DMS53 (cell line): Measurements from ENCODE around the gene HSPA5.
A peak's percentile ranks its signal among the peaks of the same experiment; 100 is the strongest.
"Not testable (repeated sequence)": the region's sequence is repeated elsewhere in the genome, so short reads cannot be mapped to it uniquely, and the experiment has no call there.

Experiments
- DNase-seq: peaks from one replicate; lab custom pipeline; 2025; lab: John Stamatoyannopoulos, UW

Gene HSPA5

GRCh38 chr9:125241863-125242739 is 958 bp upstream of the HSPA5 start:
- peak; percentile 76 for DNase-seq

DNA sequence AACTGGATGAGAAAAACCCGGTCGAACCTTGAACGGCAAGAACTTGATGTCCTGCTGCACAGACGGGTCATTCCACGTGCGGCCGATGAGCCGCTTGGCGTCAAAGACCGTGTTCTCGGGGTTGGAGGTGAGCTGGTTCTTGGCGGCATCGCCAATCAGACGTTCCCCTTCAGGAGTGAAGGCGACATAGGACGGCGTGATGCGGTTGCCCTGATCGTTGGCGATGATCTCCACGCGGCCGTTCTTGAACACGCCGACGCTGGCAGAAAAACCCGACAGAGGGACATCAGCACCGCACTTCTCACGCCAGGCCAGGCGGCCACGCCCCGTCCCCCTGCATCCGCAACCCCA is 519 bp downstream of the HSPA5 start:
- DNase-seq: peak; percentile 70

GRCh38 chr9:125239631-125240597 is 1.2 kb downstream of the HSPA5 start:
- no peak for DNase-seq

GRCh38 chr9:125238915-125239446 is 2.2 kb downstream of the HSPA5 start:
- DNase-seq: no peak

- no peak for DNase-seq
These were observed 2.8 kb downstream of the HSPA5 start for GRCh38 chr9:125238127-125238914.

- DNase-seq: peak; percentile 23
These were observed 4.5 kb downstream of the HSPA5 start for GRCh38 chr9:125236520-125237159.

- DNase-seq: peak; percentile 20
These were observed 5.2 kb downstream of the HSPA5 start for GRCh38 chr9:125235804-125236519.

DNA sequence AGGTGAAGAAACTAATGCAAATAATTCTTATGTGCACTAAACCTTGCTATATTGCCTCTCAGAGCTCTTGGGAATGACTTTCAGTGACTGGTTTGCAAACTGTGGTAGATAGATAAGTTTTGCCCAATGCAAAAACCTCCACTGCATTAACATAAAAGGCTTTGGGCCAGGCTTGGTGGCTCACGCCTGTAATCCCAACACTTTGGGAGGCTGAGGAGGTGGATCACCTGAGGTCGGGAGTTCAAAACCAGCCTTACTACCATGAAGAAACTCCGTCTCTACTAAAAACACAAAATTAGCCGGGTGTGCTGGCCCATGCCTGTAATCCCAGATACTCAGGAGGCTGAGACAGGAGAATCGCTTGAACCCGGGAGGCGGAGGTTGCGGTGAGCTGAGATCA is 7.0 kb downstream of the HSPA5 start:
- DNase-seq: peak; percentile 51

DNA sequence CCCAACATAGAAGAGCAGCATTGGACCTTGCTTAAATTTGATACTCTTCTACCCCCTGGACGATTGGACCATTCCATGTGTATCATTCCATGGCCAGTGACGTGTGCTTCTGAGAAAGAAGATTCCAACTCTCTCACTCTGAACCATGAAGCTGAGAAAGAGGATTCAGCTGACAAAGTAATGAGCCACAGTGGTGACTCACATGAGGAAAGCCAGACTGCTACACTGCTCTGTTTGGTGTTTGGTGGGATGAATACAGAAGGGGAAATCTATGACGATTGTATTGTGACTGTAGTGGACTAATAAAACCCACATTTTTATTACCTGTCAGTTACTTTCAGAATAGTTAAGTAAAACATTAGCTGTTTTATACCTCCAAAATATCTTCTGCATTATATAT is 7.5 kb downstream of the HSPA5 start:
- peak; percentile 68 for DNase-seq

DNA sequence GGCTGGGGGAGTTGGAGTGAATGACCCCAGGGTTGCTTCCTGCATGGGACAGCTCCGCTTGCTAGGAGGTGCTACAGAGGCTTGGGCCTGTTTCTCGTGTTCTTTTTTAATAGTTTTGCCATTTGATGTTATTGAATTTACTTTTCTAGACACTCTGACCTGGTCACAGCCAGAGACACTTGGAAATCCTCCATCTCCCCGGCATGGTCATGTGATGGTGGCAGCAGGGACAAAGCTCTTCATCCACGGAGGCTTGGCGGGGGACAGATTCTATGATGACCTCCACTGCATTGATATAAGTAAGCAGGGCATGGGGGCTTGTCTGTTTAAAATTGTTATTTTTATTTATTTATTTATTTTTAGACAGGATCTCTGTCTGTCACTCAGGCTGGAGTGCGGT is 13.4 kb downstream of the HSPA5 start:
- DNase-seq: no peak

DNA sequence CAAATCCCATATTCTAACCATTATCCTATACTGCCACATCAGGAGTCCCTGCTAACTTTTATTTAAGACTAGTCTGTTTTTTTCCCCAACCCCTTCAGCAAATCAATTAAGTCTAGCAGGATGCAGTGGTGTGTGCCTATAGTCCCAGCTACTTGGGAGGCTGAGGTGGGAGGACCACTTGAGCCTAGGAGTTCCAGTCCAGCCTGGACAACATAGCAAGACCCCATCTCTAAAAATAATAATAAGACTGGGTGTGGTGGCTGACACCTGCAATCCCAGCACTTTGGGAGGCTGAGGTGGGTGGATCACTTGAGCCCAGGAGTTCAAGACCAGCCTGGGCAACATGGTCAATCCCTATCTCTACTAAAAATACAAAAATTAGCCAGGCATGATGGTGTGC is 16.3 kb downstream of the HSPA5 start:
- DNase-seq: not testable (repeated sequence)

DNA sequence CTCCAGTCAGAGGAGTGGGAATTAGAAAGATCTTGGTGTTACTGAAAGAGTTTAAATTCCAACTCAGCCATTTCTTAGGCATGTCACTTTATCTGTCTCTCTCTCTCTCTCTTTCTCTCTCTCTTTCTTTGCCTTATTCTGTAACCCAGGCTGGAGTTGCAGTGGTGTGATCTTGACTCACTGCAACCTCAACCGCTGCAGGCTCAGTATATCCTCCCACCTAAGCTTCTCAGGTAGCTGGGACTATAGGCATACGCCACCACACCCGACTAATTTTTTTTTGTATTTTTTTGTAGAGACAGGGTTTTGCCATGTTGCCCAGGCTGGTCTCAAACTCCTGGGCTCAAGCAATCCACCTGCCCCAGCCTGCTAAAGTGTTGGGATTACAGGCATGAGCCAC is 22.5 kb downstream of the HSPA5 start:
- no peak for DNase-seq

GRCh38 chr9:125214186-125214585 is 27.0 kb downstream of the HSPA5 start:
- no peak for DNase-seq

GRCh38 chr9:125204477-125204876 is 36.7 kb downstream of the HSPA5 start:
- no peak for DNase-seq

- peak; percentile 51 for DNase-seq
These were observed 38.1 kb downstream of the HSPA5 start for GRCh38 chr9:125202846-125203618.

DNA sequence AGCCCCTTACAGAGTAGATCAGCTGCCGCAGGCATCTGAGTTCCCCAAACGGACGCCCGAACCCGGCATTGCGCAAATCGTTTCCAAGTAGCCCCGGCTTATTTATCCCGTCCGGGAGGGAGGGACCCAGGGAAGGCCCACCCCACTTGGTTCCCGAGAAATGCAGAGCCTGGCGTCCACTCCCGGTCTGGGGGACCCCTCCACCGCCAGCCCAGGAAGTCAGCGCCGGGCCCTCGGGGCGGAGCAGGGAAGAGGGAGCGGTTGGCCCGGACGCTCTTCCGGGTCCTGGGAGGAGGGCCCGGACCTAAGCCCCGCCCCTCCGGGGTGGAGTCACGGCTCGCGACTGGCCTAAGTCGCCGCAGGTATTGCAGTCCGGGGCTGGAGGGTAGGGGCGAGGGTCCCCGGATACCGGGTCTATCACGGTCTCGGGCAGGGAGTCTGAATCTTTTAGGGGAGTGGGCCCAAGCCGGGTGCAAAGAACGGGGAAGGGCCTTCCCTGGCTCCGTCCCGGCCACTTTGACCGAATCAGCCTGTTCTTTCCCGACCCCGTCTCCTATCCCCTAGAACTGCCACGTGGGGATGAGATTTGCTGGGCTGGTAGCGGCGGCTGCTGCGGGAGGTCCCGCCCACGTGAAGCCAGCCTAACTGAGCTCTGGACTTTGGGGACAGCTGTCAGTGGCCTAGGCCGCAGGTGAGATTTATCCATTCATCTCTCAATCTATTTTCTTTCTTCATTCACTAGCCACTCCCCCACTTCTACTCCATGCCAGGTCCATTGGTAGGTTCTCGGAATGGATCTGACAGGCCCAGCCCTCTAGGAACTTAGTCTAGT is 40.7 kb downstream of the HSPA5 start, which contains the start of gene RABEPK:
Gene RABEPK (plus strand): TSS at position 327 of the 832 bp plus-strand sequence. CDS start 2,472 bp downstream, outside the sequence.
- peak; percentile 96 for DNase-seq

GRCh38 chr9:125195591-125195990 is 45.6 kb downstream of the HSPA5 start:
- DNase-seq: not testable (repeated sequence)

DNA sequence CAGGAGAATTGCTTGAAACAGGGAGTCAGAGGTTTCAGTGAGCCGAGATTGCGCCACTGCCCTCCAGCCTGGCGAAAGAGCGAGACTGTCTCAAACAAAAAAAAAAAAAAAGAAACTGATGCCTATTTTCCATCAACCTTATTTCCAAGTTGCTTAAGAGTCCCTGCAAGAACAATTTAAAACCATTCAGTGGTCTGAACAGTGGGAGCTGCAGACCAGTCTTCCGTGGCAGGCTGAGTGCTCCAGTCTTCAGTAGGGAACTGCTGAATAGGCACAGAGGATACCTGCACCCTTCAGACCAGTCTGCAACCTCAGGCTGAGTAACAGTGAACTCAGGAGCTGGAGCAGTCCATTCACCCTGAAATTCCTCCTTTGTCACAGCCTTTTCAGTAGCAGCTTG is 46.7 kb downstream of the HSPA5 start:
- not testable (repeated sequence) for DNase-seq

DNA sequence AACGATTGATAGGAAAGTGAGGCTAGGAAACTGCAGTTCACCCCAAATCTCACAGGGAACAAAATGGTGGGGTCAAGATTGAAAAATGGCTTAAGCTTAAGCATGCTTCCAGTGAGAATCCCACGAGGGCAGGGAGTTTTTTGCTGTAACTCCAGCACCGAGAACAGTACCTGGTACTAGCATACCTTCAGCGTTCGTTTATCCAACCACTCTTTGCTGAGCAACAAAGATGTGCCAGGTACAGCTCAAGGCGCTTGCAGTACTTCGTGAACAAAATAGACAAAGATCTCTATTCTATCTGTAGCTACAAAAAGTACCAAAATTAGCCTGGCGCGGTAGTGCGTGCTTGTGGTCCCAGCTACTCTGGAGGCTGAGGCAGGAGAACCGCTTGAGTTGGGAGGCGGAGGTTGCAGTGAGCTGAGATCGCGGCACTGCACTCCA is 50.8 kb downstream of the HSPA5 start:
- DNase-seq: peak; percentile 62
